ENCODE measurements around the gene B2M.
"Not testable (repeated sequence)": the region's sequence is repeated elsewhere in the genome, so short reads cannot be mapped to it uniquely, and the experiment has no call there.

B2M gene

GRCh38 chr15:44700676-44701075 lies 10.6 kb upstream of the B2M start:
- not testable (repeated sequence) for DNase-seq

- DNase-seq, result no peak
Observed at GRCh38 chr15:44705986-44706385, 5.3 kb upstream of the B2M start.

GRCh38 chr15:44706401-44706800 lies 4.9 kb upstream of the B2M start:
- DNase-seq, result no peak

- no peak for DNase-seq
Observed at GRCh38 chr15:44706946-44707636, 4.2 kb upstream of the B2M start.

- peak in 1 of 2 experiments; percentile 57 for DNase-seq
Observed at GRCh38 chr15:44710236-44711095, 851 bp upstream of the B2M start.

GRCh38 chr15:44711743-44712345 lies 527 bp downstream of the B2M start:
- DNase-seq, result peak; percentile 63 to 66

- DNase-seq, result peak in 1 of 2 experiments; percentile 71
Observed at GRCh38 chr15:44712346-44713005, 1.2 kb downstream of the B2M start.

- DNase-seq, result no peak
Observed at GRCh38 chr15:44713006-44713966, 2.0 kb downstream of the B2M start.

GRCh38 chr15:44715142-44715796 lies 4.0 kb downstream of the B2M start:
- DNase-seq, result no peak

- DNase-seq, result no peak
Observed at GRCh38 chr15:44715797-44716334, 4.5 kb downstream of the B2M start.

- no peak for DNase-seq
Observed at GRCh38 chr15:44716983-44717602, 5.8 kb downstream of the B2M start.

- DNase-seq, result no peak
Observed at GRCh38 chr15:44718180-44718926, 7.0 kb downstream of the B2M start.

- no peak for DNase-seq
Observed at GRCh38 chr15:44718927-44719292, 7.6 kb downstream of the B2M start.

GRCh38 chr15:44719293-44719999 lies 8.1 kb downstream of the B2M start:
- peak; percentile 70 to 79 for DNase-seq

- DNase-seq, result peak in 1 of 2 experiments; percentile 51
Observed at GRCh38 chr15:44720000-44720435, 8.7 kb downstream of the B2M start.

GRCh38 chr15:44720460-44721176 lies 9.3 kb downstream of the B2M start:
- peak in 1 of 2 experiments; percentile 50 for DNase-seq

- no peak for DNase-seq
Observed at GRCh38 chr15:44722011-44722410, 10.7 kb downstream of the B2M start.

GRCh38 chr15:44726136-44726535 lies 14.8 kb downstream of the B2M start:
- DNase-seq, result no peak

Measured in activated CD4-positive, alpha-beta T cell treated with anti-CD3 and anti-CD28 coated beads, Interleukin-2, amount 50 U/mL, for 48 hours (primary cell).